ENCODE results near the gene DNAJC5. TPM values are rescaled to one million over a fixed set of nuclear protein-coding genes. Genes with fewer than 3 reads are reported as not detected.
"Not testable (repeated sequence)": the region's sequence is repeated elsewhere in the genome, so short reads cannot be mapped to it uniquely, and the experiment has no call there.

Gene DNAJC5
- total and polyA plus RNA-seq, 9 of the 15 experiments (the other 6 are each of a cell fraction or from before 2014, with no cell fraction given): 0.95 to 42.8 (median 23.4) TPM

DNA sequence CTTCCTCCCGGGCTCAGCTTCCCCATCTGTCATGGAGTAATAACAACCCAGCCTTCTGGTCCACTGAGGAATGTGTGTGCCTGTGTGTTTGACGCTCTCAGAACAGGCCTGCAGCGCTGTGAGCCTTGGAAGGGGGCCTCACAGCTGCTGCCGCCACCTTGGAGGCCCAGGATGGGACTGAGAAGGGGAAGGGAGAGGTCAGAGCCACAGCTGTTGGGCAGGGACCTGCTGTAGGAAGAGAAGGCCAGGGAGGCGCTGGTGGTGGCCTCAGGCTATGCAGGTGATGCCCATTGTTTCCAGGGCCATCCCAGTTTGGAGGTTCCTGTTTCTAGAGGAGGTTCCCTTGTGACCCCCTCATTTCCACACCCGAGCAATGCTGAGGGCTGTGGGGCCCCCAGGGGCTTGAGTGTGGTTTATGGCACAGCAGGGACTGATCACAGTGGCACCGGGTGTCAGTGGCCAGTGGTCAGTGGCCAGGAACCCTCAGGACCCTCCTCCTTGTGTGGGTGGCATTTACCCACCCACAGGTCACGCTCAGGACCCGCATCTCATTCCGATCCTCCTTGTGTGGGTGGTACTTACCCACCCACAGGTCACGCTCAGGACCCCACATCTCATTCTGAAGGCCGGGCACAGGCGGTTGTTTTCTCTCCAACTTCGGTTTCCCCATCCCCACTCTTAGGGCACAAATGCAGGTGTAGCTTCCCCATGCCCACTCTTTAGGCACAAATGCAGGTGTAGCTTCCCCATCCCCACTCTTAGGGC is 15.8 kb upstream of the DNAJC5 start:
- FAIRE-seq (no peak), DNase-seq (ENCODE audit: extremely low read depth in 1 of 4, low spot score in 3 of 4) (no peak), ATAC-seq (no peak)
- peak overlapping the region in 1 of 2 experiments; percentile 35; a peak in 1 of 4 replicates for H3K9ac ChIP-seq (ENCODE audit: insufficient read depth in 1 of 2, low read depth in 2 of 2, low read length in 2 of 2)
- peaks cover 11% of the 10 kb centered on the region for H4K20me1 ChIP-seq (replicated peaks; ENCODE audit: control insufficient read depth, insufficient read depth, low read length)
- no peak overlapping the region for H3K27ac ChIP-seq (ENCODE audit: extremely low read depth, low read depth, low read length)
- POLR2A ChIA-PET: interaction anchor here (1.2 to 4.1 kb wide), 2 partner anchors 13 kb away, joined by 3 to 39 read pairs; partner anchors contain the start of gene TPD52L2
- no peaks in the 10 kb centered on the region for H3K9me3 ChIP-seq (replicated peaks; ENCODE audit: control insufficient read depth, insufficient read depth, low read depth, low read length)
- intact Hi-C loops (cut with micrococcal nuclease) (no loop called here), in situ Hi-C loops (cut with MboI) (no loop called here)
- TF ChIP-seq CCNT2 (IDR thresholded peaks at IDR 0.05; ENCODE audit: borderline replicate concordance, extremely low read depth, insufficient read length, low read depth, low read length): no peak
- TF ChIP-seq, protein P1, sequence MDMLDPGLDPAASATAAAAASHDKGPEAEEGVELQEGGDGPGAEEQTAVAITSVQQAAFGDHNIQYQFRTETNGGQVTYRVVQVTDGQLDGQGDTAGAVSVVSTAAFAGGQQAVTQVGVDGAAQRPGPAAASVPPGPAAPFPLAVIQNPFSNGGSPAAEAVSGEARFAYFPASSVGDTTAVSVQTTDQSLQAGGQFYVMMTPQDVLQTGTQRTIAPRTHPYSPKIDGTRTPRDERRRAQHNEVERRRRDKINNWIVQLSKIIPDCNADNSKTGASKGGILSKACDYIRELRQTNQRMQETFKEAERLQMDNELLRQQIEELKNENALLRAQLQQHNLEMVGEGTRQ (CRISPR knock-in tag; IDR thresholded peaks at IDR 0.05): no peak
- TF ChIP-seq KAT2B (IDR thresholded peaks at IDR 0.05; ENCODE audit: low read depth, low read length): no peak
- no peak overlapping the region for H2AFZ ChIP-seq (ENCODE audit: low read depth, low read length)
- 93% methylated on average over 12 of the region's 14 CpGs for WGBS (ENCODE audit: insufficient coverage, low coverage, missing lambda C conversion rate)
- peaks cover 80% of the 10 kb centered on the region; the same call in 2 of the 3 replicates for H3K36me3 ChIP-seq (ENCODE audit: control insufficient read depth, insufficient read depth, low read length)
- CTCF ChIA-PET (ENCODE audit: low intra/inter-chr PET ratio): no interaction called here
- H3K4me3 ChIP-seq: no peak overlapping the region
- no peaks in the 10 kb centered on the region for H3K9me1 ChIP-seq (ENCODE audit: control insufficient read depth, insufficient read depth, low read length)
- BruUV-seq (replicated peaks): no TSS peak
- H3K4me2 ChIP-seq (ENCODE audit: insufficient read depth, low read length): no peak overlapping the region
- peaks cover 2% of the 10 kb centered on the region; the same call in 1 of the 3 replicates for H3K79me2 ChIP-seq (ENCODE audit: control insufficient read depth, insufficient read depth, low read length)
- H3K4me1 ChIP-seq (replicated peaks in 1 of 2; ENCODE audit: control insufficient read depth in 2 of 2, insufficient read depth in 2 of 2, low read length in 2 of 2): peaks cover 0 to 5% of the 10 kb centered on the region in 2 experiments; a peak in 1 of 5 replicates
- H3K27me3 ChIP-seq (ENCODE audit: control insufficient read depth in 2 of 2, insufficient read depth in 2 of 2, low read length in 2 of 2): no peaks in the 10 kb centered on the region

DNA sequence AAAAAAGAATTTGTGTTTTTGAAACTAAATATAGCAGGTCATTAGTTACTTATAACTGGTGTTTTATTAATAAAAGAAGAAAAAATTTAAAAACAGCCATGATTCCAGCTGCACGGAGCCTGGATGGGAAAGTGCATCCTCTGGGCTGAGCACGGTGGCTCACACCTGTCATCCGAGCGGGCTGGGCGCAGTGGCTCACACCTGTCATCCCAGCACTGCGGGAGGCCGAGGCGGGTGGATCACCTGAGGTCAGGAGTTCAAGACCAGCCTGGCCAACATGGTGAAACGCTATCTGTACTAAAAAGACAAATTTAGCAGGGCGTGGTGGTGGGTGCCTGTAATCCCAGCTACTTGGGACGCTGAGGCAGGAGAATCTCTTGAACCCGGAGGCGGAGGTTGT is 14.0 kb upstream of the DNAJC5 start:
- DNase-seq (ENCODE audit: extremely low read depth in 1 of 4, low spot score in 3 of 4); CTCF ChIA-PET (ENCODE audit: low intra/inter-chr PET ratio); H3K4me2 ChIP-seq (ENCODE audit: insufficient read depth, low read length); H3K27me3 ChIP-seq (ENCODE audit: control insufficient read depth in 2 of 2, insufficient read depth in 2 of 2, low read length in 2 of 2); BruUV-seq (replicated peaks); FAIRE-seq; H3K9ac ChIP-seq (ENCODE audit: insufficient read depth in 1 of 2, low read depth in 2 of 2, low read length in 2 of 2); H3K4me3 ChIP-seq; ATAC-seq; H3K79me2 ChIP-seq (ENCODE audit: control insufficient read depth, insufficient read depth, low read length); in situ Hi-C loops (cut with MboI); H2AFZ ChIP-seq (ENCODE audit: low read depth, low read length); H3K9me1 ChIP-seq (ENCODE audit: control insufficient read depth, insufficient read depth, low read length); H3K27ac ChIP-seq (ENCODE audit: extremely low read depth, low read depth, low read length); H3K9me3 ChIP-seq (replicated peaks; ENCODE audit: control insufficient read depth, insufficient read depth, low read depth, low read length); intact Hi-C loops (cut with micrococcal nuclease): not testable (repeated sequence)
- Histone ChIP-seq H3K36me3 (ENCODE audit: control insufficient read depth, insufficient read depth, low read length) (peaks cover 83% of the 10 kb centered on the region; the same call in 2 of the 3 replicates), H3K4me1 (replicated peaks in 1 of 2; ENCODE audit: control insufficient read depth in 2 of 2, insufficient read depth in 2 of 2, low read length in 2 of 2) (peaks cover 0 to 12% of the 10 kb centered on the region in 2 experiments; a peak in 1 of 5 replicates), H4K20me1 (replicated peaks; ENCODE audit: control insufficient read depth, insufficient read depth, low read length) (peaks cover 21% of the 10 kb centered on the region)
- WGBS (ENCODE audit: insufficient coverage, low coverage, missing lambda C conversion rate): 91% methylated on average over 13 of the region's 13 CpGs
- POLR2A ChIA-PET: interaction anchor here (0.8 to 3.1 kb wide), 4 partner anchors 10 to 157 kb away, joined by 4 to 12 read pairs (median 12); partner anchors contain the start of gene TPD52L2
